HG02938 (cell line): Measurements from ENCODE around the gene LRP5.

ENCODE experiments used
- ATAC-seq: cut with Tn5 transposase; IDR thresholded peaks from one replicate; pipeline ENCODE4 v1.9.1; 2021; ENCODE audit warnings: mild to moderate bottlenecking, moderate library complexity; ENCODE audit not compliant: unreplicated experiment

Gene LRP5

GRCh38 chr11:68497761-68498160 lies 185.4 kb downstream of the LRP5 start:
- ATAC-seq: no peak

- ATAC-seq: no peak
Observed at GRCh38 chr11:68498321-68498720, 185.9 kb downstream of the LRP5 start.
